Lung microvascular endothelial cell (primary cell): ENCODE data around the gene ELMO3. TPM values are rescaled to one million over a fixed set of nuclear protein-coding genes. Genes with fewer than 3 reads are reported as not detected.

Experiments
- total RNA-seq: library from RNA; depleted of rRNA; stranded (reverse); fragments of >200 nt; gene quantifications from 2 replicates; pipeline ENCODE4 v1.2.1, GENCODE V29; 2014

The ELMO3 gene
- total RNA-seq, 1 donor from 2014 or later = 0.99 TPM

Other genes starting within 250 kb of the ELMO3 start
- under 0.01 TPM in 1 of 2 replicates, not detected in the other for gene CES3, start 237.9 kb upstream of the ELMO3 start, total RNA-seq
- gene CES4A, start 210.5 kb upstream of the ELMO3 start, total RNA-seq = 1.1 and 1.2 TPM in 2 replicates
- 35.9 and 40.8 TPM in 2 replicates for gene CBFB, start 170.0 kb upstream of the ELMO3 start, total RNA-seq
- gene PHAF1, start 89.2 kb upstream of the ELMO3 start, total RNA-seq = 7.2 and 12.7 TPM in 2 replicates
- gene B3GNT9, start 48.1 kb upstream of the ELMO3 start, total RNA-seq = 3.5 and 6.3 TPM in 2 replicates
- gene TRADD, start 39.2 kb upstream of the ELMO3 start, total RNA-seq = 10.7 and 16.3 TPM in 2 replicates
- gene FBXL8, start 39.2 kb upstream of the ELMO3 start, total RNA-seq = 4.1 and 5.6 TPM in 2 replicates
- 1.3 and 2.0 TPM in 2 replicates for gene HSF4, start 34.4 kb upstream of the ELMO3 start, total RNA-seq
- gene NOL3, start 28.6 kb upstream of the ELMO3 start, total RNA-seq = 4.8 and 5.6 TPM in 2 replicates
- 5.7 and 10.1 TPM in 2 replicates for gene MATCAP1, start 15.2 kb upstream of the ELMO3 start, total RNA-seq
- 33.8 and 48.0 TPM in 2 replicates for gene EXOC3L1, start 9.0 kb upstream of the ELMO3 start, total RNA-seq
- 44.2 and 60.3 TPM in 2 replicates for gene E2F4, start 7.0 kb upstream of the ELMO3 start, total RNA-seq
- gene TMEM208, start 28.0 kb downstream of the ELMO3 start, total RNA-seq = 24.4 and 29.2 TPM in 2 replicates
- 12.0 and 23.4 TPM in 2 replicates for gene FHOD1, start 48.4 kb downstream of the ELMO3 start, total RNA-seq
- 0.22 and 0.60 TPM in 2 replicates for gene SLC9A5, start 49.8 kb downstream of the ELMO3 start, total RNA-seq
- 5.8 and 10.2 TPM in 2 replicates for gene PLEKHG4, start 80.4 kb downstream of the ELMO3 start, total RNA-seq
- not detected in 2 replicates for gene KCTD19, start 127.6 kb downstream of the ELMO3 start, total RNA-seq
- not detected in 2 replicates for gene LRRC36, start 127.7 kb downstream of the ELMO3 start, total RNA-seq
- 0.22 TPM in 1 of 2 replicates, not detected in the other for gene TPPP3, start 194.4 kb downstream of the ELMO3 start, total RNA-seq
- gene ZDHHC1, start 217.3 kb downstream of the ELMO3 start, total RNA-seq = 2.6 and 3.5 TPM in 2 replicates
- not detected in 2 replicates for gene HSD11B2, start 232.0 kb downstream of the ELMO3 start, total RNA-seq